ENCODE data around the gene SLC7A6OS. TPM values are rescaled to one million over a fixed set of nuclear protein-coding genes. Genes with fewer than 3 reads are reported as not detected.

Gene SLC7A6OS
- total RNA-seq, 1 donor from 2014 or later: 16.8 TPM

DNA sequence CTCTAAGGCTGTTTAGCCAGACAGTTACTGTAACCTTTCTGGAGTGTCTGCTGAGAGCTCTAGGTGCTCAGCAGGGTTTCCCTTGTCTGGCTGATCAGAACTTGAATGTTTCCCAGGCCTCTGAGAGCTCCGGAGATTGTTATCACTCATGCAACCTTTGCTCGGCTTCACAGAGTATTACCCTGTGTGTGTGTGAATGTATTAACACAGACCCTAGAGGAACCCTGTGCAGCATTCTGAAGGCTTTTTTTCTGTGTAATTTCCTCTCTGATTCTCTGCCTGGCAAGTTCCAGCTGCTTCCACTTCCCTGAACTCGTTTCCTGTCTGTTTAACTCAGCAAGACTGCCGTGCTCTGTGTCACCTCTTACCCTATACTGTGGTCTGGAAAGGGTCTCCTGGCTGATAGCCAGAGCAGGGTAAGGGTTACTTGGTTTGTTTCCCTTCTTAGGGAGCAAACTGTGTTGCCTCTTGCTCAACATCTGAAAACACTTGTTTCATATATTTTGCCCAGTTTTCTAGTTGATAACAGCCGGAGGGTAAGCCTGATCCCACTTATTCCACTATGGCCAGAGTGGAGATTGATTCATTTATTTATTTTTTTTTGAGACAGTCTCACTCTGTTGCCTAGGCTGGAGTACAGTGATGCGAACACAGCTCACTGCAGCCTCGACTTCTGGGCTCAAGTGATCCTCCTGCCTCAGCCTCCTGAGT is 21.8 kb upstream of the SLC7A6OS start:
- intact Hi-C loops (cut with DNase I): no loop called here
- TF ChIP-seq, protein P1, sequence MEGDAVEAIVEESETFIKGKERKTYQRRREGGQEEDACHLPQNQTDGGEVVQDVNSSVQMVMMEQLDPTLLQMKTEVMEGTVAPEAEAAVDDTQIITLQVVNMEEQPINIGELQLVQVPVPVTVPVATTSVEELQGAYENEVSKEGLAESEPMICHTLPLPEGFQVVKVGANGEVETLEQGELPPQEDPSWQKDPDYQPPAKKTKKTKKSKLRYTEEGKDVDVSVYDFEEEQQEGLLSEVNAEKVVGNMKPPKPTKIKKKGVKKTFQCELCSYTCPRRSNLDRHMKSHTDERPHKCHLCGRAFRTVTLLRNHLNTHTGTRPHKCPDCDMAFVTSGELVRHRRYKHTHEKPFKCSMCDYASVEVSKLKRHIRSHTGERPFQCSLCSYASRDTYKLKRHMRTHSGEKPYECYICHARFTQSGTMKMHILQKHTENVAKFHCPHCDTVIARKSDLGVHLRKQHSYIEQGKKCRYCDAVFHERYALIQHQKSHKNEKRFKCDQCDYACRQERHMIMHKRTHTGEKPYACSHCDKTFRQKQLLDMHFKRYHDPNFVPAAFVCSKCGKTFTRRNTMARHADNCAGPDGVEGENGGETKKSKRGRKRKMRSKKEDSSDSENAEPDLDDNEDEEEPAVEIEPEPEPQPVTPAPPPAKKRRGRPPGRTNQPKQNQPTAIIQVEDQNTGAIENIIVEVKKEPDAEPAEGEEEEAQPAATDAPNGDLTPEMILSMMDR (IDR thresholded peaks at IDR 0.05): no peak
- DNase-seq (no peak), ATAC-seq (peak; percentile 64 to 73)
- no peaks in the 10 kb centered on the region for H3K9me3 ChIP-seq
- H3K4me3 ChIP-seq: no peak overlapping the region
- peaks cover 6% of the 10 kb centered on the region for H3K36me3 ChIP-seq
- H3K27ac ChIP-seq: peak overlapping the region; percentile 69
- no peaks in the 10 kb centered on the region for H3K27me3 ChIP-seq (ENCODE audit: low read depth)
- peaks cover 43% of the 10 kb centered on the region for H3K4me1 ChIP-seq

DNA sequence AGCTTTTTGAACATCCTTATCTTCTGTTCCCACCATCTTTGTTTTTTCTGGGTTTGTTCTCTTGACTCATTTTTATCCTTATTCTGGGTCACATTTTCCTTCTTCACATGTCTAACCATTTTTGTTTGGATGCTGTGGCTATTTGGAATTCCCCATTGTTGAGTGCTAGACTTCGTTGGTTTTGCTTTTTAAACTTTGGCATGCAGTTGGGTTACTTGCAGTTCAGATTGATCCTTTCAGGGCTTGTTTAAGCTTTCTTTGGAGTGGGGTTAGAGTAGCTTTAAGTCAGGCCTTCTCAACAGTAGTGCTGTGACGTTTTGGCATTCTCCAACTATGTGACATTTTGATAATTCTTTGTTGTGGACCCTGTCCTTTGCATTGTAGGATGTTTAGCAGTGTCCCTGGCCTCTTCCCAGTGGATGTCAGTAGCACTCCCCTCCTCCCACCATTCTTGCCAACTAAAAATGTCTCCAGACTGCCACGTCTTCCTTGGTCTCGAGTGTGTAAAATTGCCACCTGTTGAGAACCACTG is 21.2 kb upstream of the SLC7A6OS start:
- TF ChIP-seq, protein P1 (IDR thresholded peaks at IDR 0.05): no peak
- ATAC-seq: peak; percentile 25 to 61
- intact Hi-C loops (cut with DNase I): no loop called here

DNA sequence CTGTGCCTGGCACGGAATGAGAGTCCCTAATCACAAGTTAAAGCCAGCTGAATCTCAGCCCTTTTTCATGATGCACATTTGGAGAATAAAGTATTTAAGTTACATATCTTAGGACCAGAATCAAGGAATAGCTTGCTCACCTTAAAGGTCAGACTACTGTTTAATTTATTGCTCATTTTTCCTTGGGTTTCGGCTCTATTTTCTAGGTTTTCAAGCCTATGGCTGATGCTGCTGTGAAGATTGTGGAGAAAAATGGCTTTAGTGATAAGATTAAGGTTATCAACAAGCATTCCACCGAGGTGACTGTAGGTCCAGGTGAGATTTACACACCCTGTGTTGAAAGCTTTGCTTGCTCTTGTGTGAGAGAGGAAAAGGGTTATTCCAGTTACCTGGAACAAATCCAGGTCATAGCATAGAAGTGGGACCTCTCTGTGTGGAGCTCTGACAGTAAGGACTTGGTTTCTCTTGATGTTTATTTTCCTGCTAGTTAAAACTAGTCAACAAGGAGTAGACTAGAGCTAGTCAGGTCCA is 18.2 kb upstream of the SLC7A6OS start:
- Histone ChIP-seq H3K4me1 (peaks cover 35% of the 10 kb centered on the region), H3K9me3 (no peaks in the 10 kb centered on the region), H3K27me3 (ENCODE audit: low read depth) (no peaks in the 10 kb centered on the region), H3K27ac (no peak overlapping the region), H3K36me3 (peaks cover 22% of the 10 kb centered on the region), H3K4me3 (no peak overlapping the region)
- DNase-seq (no peak), ATAC-seq (peak in 1 of 2 donors; percentile 15)
- TF ChIP-seq, protein P1 (IDR thresholded peaks at IDR 0.05): no peak
- intact Hi-C loops (cut with DNase I): loop anchor here (5.0 kb wide), 1 partner anchor 67 kb away; the partner anchor contains the start of gene SLC7A6

More for the DNA sequence above, 21.2 kb upstream of the SLC7A6OS start:
- Histone ChIP-seq H3K4me3 (no peak overlapping the region), H3K27ac (peak overlapping the region; percentile 69), H3K4me1 (peaks cover 43% of the 10 kb centered on the region), H3K9me3 (no peaks in the 10 kb centered on the region), H3K36me3 (no peaks in the 10 kb centered on the region), H3K27me3 (ENCODE audit: low read depth) (no peaks in the 10 kb centered on the region)
- DNase-seq: no peak

DNA sequence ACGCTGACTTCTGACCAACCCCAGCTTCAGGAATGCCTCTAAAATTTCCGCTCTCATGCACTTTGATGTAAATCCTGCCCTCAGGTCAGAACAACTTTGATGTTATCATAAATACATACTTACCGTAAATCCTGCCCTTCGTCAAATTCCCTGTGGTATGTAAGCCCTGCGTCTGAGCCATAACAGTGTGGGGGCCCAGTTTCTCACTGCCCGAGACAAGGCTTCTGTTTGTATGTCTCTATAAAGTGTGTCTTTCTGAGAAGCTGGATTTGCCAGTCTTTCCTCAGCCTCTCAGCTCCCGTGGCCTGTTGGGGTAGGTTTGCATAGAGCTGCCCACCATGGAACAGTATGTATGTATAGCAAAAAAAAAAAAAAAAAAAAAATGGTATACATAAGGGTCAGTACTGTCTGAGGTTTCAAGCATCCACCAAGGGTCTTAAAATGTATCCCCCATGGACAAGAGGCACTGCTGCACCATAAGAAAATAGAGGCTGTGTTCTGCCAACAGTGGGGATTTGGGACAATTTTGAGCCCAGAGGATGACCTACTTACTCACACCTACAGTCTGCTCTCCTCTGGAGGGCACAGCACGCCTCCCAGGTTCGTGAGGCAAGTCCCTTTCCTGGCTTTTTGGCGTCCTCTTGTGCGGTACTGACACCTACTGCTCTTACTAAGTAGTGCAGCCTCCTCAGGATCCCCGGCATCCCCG is 17.6 kb upstream of the SLC7A6OS start:
- intact Hi-C loops (cut with DNase I): loop anchor here (5.0 kb wide), 1 partner anchor 66 kb away; the partner anchor contains the start of gene SLC7A6
- Histone ChIP-seq H3K4me1 (peaks cover 29% of the 10 kb centered on the region), H3K36me3 (peaks cover 28% of the 10 kb centered on the region), H3K27ac (no peak overlapping the region), H3K27me3 (ENCODE audit: low read depth) (no peaks in the 10 kb centered on the region), H3K9me3 (no peaks in the 10 kb centered on the region), H3K4me3 (no peak overlapping the region)
- ATAC-seq (peak; percentile 92 to 94), DNase-seq (peak; percentile 82)
- TF ChIP-seq, protein P1 (IDR thresholded peaks at IDR 0.05): peak; percentile 96

DNA sequence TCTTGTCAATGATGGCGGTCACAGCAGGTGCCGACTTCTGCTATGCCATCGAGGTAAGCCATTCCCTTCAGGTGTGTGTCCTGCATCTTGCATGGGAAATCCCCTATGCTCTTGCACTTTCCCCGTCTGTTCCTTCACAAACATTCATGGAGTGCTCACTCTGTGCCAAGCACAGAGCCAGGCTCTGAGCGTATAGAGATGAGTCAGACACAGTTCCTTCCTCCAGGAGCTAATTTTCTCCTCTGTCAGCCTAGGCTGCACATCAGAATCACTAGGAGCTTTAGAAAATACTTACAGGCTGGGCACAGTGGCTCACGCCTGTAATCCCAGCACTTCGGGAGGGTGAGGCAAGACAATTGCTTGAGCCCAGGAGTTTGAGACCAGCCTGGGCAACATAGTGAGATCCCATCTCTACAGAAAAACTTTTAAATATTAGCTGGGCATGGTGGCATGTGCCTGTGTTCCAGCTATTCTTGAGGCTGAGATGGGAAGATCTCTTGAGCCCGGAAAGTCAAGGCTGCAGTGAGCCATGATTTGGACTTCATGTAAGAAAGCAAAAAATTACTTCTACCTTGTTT is 14.1 kb upstream of the SLC7A6OS start:
- Histone ChIP-seq H3K9me3 (no peaks in the 10 kb centered on the region), H3K4me1 (peaks cover 9% of the 10 kb centered on the region), H3K27ac (no peak overlapping the region), H3K36me3 (peaks cover 54% of the 10 kb centered on the region), H3K27me3 (ENCODE audit: low read depth) (no peaks in the 10 kb centered on the region), H3K4me3 (no peak overlapping the region)
- no peak for DNase-seq
- intact Hi-C loops (cut with DNase I): loop anchor here (5.0 kb wide), 1 partner anchor 63 kb away; the partner anchor contains the start of gene SLC7A6
- TF ChIP-seq, protein P1 (IDR thresholded peaks at IDR 0.05): no peak
- ATAC-seq: no peak
